Measurements from ENCODE around the gene ARHGAP29.

Gene ARHGAP29

GRCh38 chr1:94142022-94142421 is 95.4 kb downstream of the ARHGAP29 start:
- Histone ChIP-seq H3K79me2 (ENCODE audit: insufficient read depth, low read depth) (no peaks in the 10 kb centered on the region), H3K9ac (no peak overlapping the region), H3K4me3 (IDR thresholded peaks at IDR 0.05; ENCODE audit: insufficient read depth, low read depth, low read length) (no peak overlapping the region), H3K27ac (no peak overlapping the region), H3K4me2 (no peak overlapping the region), H4K20me1 (ENCODE audit: insufficient read depth) (no peaks in the 10 kb centered on the region), H3K36me3 (ENCODE audit: insufficient read depth) (no peaks in the 10 kb centered on the region), H3K4me1 (ENCODE audit: low read depth, poor library complexity, severe bottlenecking) (no peaks in the 10 kb centered on the region), H3K27me3 (ENCODE audit: insufficient read depth, low read depth) (no peaks in the 10 kb centered on the region), H2AFZ (ENCODE audit: low read depth) (no peak overlapping the region)
- no peak for TF ChIP-seq CTCF (conservative IDR thresholded peaks at IDR 0.05; ENCODE audit: low read depth, low read length)

GRCh38 chr1:94132111-94132510 is 105.3 kb downstream of the ARHGAP29 start:
- H3K79me2 ChIP-seq (ENCODE audit: insufficient read depth, low read depth) = no peaks in the 10 kb centered on the region
- H3K4me1 ChIP-seq (ENCODE audit: low read depth, poor library complexity, severe bottlenecking) = no peaks in the 10 kb centered on the region
- no peak overlapping the region for H3K9ac ChIP-seq
- H2AFZ ChIP-seq (ENCODE audit: low read depth) = no peak overlapping the region
- H4K20me1 ChIP-seq (ENCODE audit: insufficient read depth) = no peaks in the 10 kb centered on the region
- no peak overlapping the region for H3K4me2 ChIP-seq
- no peaks in the 10 kb centered on the region for H3K27me3 ChIP-seq (ENCODE audit: insufficient read depth, low read depth)
- TF ChIP-seq CTCF (conservative IDR thresholded peaks at IDR 0.05; ENCODE audit: low read depth, low read length) = no peak
- H3K4me3 ChIP-seq (IDR thresholded peaks at IDR 0.05; ENCODE audit: insufficient read depth, low read depth, low read length) = no peak overlapping the region
- H3K27ac ChIP-seq = no peak overlapping the region
- H3K36me3 ChIP-seq (ENCODE audit: insufficient read depth) = no peaks in the 10 kb centered on the region

- no peaks in the 10 kb centered on the region for H3K36me3 ChIP-seq (ENCODE audit: insufficient read depth)
- H3K27ac ChIP-seq = no peak overlapping the region
- no peaks in the 10 kb centered on the region for H4K20me1 ChIP-seq (ENCODE audit: insufficient read depth)
- no peaks in the 10 kb centered on the region for H3K27me3 ChIP-seq (ENCODE audit: insufficient read depth, low read depth)
- H3K4me2 ChIP-seq = no peak overlapping the region
- no peaks in the 10 kb centered on the region for H3K4me1 ChIP-seq (ENCODE audit: low read depth, poor library complexity, severe bottlenecking)
- H3K4me3 ChIP-seq (IDR thresholded peaks at IDR 0.05; ENCODE audit: insufficient read depth, low read depth, low read length) = no peak overlapping the region
- no peak for TF ChIP-seq CTCF (conservative IDR thresholded peaks at IDR 0.05; ENCODE audit: low read depth, low read length)
- H3K9ac ChIP-seq = no peak overlapping the region
- H2AFZ ChIP-seq (ENCODE audit: low read depth) = no peak overlapping the region
- no peaks in the 10 kb centered on the region for H3K79me2 ChIP-seq (ENCODE audit: insufficient read depth, low read depth)
These were observed 106.4 kb downstream of the ARHGAP29 start for GRCh38 chr1:94130851-94131595.

- Histone ChIP-seq H3K27ac (no peak overlapping the region), H3K4me1 (ENCODE audit: low read depth, poor library complexity, severe bottlenecking) (no peaks in the 10 kb centered on the region), H3K27me3 (ENCODE audit: insufficient read depth, low read depth) (no peaks in the 10 kb centered on the region), H4K20me1 (ENCODE audit: insufficient read depth) (no peaks in the 10 kb centered on the region), H3K79me2 (ENCODE audit: insufficient read depth, low read depth) (no peaks in the 10 kb centered on the region), H3K36me3 (ENCODE audit: insufficient read depth) (no peaks in the 10 kb centered on the region), H3K9ac (no peak overlapping the region), H2AFZ (ENCODE audit: low read depth) (no peak overlapping the region), H3K4me2 (no peak overlapping the region), H3K4me3 (IDR thresholded peaks at IDR 0.05; ENCODE audit: insufficient read depth, low read depth, low read length) (no peak overlapping the region)
- no peak for TF ChIP-seq CTCF (conservative IDR thresholded peaks at IDR 0.05; ENCODE audit: low read depth, low read length)
These were observed 110.7 kb downstream of the ARHGAP29 start for GRCh38 chr1:94126651-94127050.
